GM23338 (cell line): ENCODE measurements around the gene HNF1B. TPM values are rescaled to one million over a fixed set of nuclear protein-coding genes. Genes with fewer than 3 reads are reported as not detected.

Experiments used
- ATAC-seq: fragments of 200-7000 bp; cut with Tn5 transposase; 3 replicates; pipeline ENCODE4 v1.9.1; 2020
- DNase-seq: peaks from one replicate; pipeline ENCODE4 v3.0.0-alpha.2; 2015; ENCODE audit warnings: low spot score
- H2AFZ ChIP-seq: fragments of 200-600 bp; sonication (generic); 2 replicates; pipeline ENCODE4 v1.8.0; 2016; ENCODE audit warnings: antibody characterized with exemption, mild to moderate bottlenecking, moderate library complexity
- H3F3A ChIP-seq: fragments of 200-600 bp; sonication (generic); replicated peaks from 2 replicates; pipeline ENCODE4 v1.8.0; 2017; ENCODE audit warnings: antibody characterized with exemption, mixed run types, low read depth
- H3K27ac ChIP-seq: fragments of 200-600 bp; sonication (generic); 2 replicates; pipeline ENCODE4 v1.6.1; 2016; ENCODE audit warnings: low read depth
- H3K27me3 ChIP-seq: fragments of 200-600 bp; sonication (generic); 2 replicates; pipeline ENCODE4 v1.8.0; 2016; ENCODE audit warnings: mild to moderate bottlenecking, mixed run types, moderate library complexity; ENCODE audit not compliant: insufficient read depth
- H3K36me3 ChIP-seq: fragments of 200-600 bp; sonication (generic); 2 replicates; pipeline ENCODE4 v1.8.0; 2016; ENCODE audit warnings: mild to moderate bottlenecking; ENCODE audit not compliant: insufficient read depth
- H3K4me1 ChIP-seq: fragments of 200-600 bp; sonication (generic); 2 replicates; pipeline ENCODE4 v1.8.0; 2016; ENCODE audit warnings: mild to moderate bottlenecking, moderate library complexity; ENCODE audit not compliant: insufficient read depth
- H3K4me2 ChIP-seq: fragments of 200-600 bp; sonication (generic); 2 replicates; pipeline ENCODE4 v1.7.1; 2017; ENCODE audit warnings: mixed run types
- H3K4me3 ChIP-seq: fragments of 200-600 bp; sonication (generic); 2 replicates; pipeline ENCODE4 v1.6.1; 2016; ENCODE audit warnings: mixed run types
- H3K79me2 ChIP-seq: fragments of 200-600 bp; sonication (generic); replicated peaks from 2 replicates; pipeline ENCODE4 v1.8.0; 2017; ENCODE audit warnings: mild to moderate bottlenecking; ENCODE audit not compliant: insufficient read depth
- H3K9me2 ChIP-seq: fragments of 200-600 bp; sonication (generic); 2 replicates; pipeline ENCODE4 v1.8.0; 2017; ENCODE audit not compliant: insufficient read depth
- H4K20me1 ChIP-seq: fragments of 200-600 bp; sonication (generic); replicated peaks from 2 replicates; pipeline ENCODE4 v1.8.0; 2017; ENCODE audit warnings: mild to moderate bottlenecking; ENCODE audit not compliant: insufficient read depth
- H3K27ac Mint-ChIP-seq: 2 replicates; pipeline ENCODE4 v1.8.0; 2020; ENCODE audit warnings: inconsistent platforms, mild to moderate bottlenecking, moderate library complexity, mixed read lengths
- H3K27me3 Mint-ChIP-seq: 3 replicates; pipeline ENCODE4 v1.8.0; 2022; ENCODE audit warnings: low read depth, mild to moderate bottlenecking, moderate library complexity, mixed read lengths, inconsistent platforms; ENCODE audit not compliant: insufficient read depth, poor library complexity
- H3K36me3 Mint-ChIP-seq: 3 replicates; pipeline ENCODE4 v1.8.0; 2021; ENCODE audit warnings: low read depth, mild to moderate bottlenecking, inconsistent platforms, moderate library complexity, mixed read lengths
- H3K4me1 Mint-ChIP-seq: 3 replicates; pipeline ENCODE4 v1.8.0; 2020; ENCODE audit warnings: mild to moderate bottlenecking, inconsistent platforms, mixed read lengths
- H3K4me3 Mint-ChIP-seq: 3 replicates; pipeline ENCODE4 v1.8.0; 2021; ENCODE audit warnings: moderate library complexity, mild to moderate bottlenecking, inconsistent platforms, mixed read lengths
- H3K9me3 Mint-ChIP-seq: 3 replicates; pipeline ENCODE4 v1.8.0; 2020; ENCODE audit warnings: moderate library complexity, mild to moderate bottlenecking, inconsistent platforms, mixed read lengths
- CREB1 ChIP-seq: fragments of 250-450 bp; sonication (Bioruptor Pico); IDR thresholded peaks from 2 replicates; pipeline ENCODE4 v1.5.0; 2020; ENCODE audit warnings: low read depth, mild to moderate bottlenecking, moderate library complexity
- EZH2 ChIP-seq: fragments of 200-600 bp; sonication (generic); IDR thresholded peaks from one replicate; pipeline ENCODE4 v1.8.0; 2017; ENCODE audit warnings: antibody characterized with exemption, mild to moderate bottlenecking, low read depth; ENCODE audit not compliant: unreplicated experiment
- EZH2phosphoT487 ChIP-seq: fragments of 200-600 bp; sonication (generic); IDR thresholded peaks from one replicate; pipeline ENCODE4 v1.8.1; 2018; ENCODE audit warnings: antibody characterized with exemption; ENCODE audit not compliant: unreplicated experiment
- JUNB ChIP-seq: IDR thresholded peaks from one replicate; pipeline ENCODE4 v1.6.1; 2016; ENCODE audit warnings: antibody characterized with exemption; ENCODE audit not compliant: unreplicated experiment
- NANOG ChIP-seq: IDR thresholded peaks from 2 replicates; pipeline ENCODE4 v1.6.1; 2016; ENCODE audit warnings: antibody characterized with exemption, borderline replicate concordance
- POLR2AphosphoS5 ChIP-seq: IDR thresholded peaks from 2 replicates; pipeline ENCODE4 v1.6.1; 2016; ENCODE audit warnings: antibody characterized with exemption, low read depth
- STAT1 ChIP-seq: IDR thresholded peaks from one replicate; pipeline ENCODE4 v1.6.1; 2016; ENCODE audit warnings: antibody characterized with exemption; ENCODE audit not compliant: unreplicated experiment
- ZNF114 ChIP-seq: fragments of 250-450 bp; sonication (Bioruptor Pico); IDR thresholded peaks from 2 replicates; pipeline ENCODE4 v1.5.0; 2020; ENCODE audit warnings: mild to moderate bottlenecking, moderate library complexity
- ZNF331 ChIP-seq: fragments of 250-450 bp; sonication (Bioruptor Pico); IDR thresholded peaks from 2 replicates; pipeline ENCODE4 v1.5.0; 2020; ENCODE audit warnings: low read depth, mild to moderate bottlenecking, moderate library complexity
- ZNF462 ChIP-seq: fragments of 250-450 bp; sonication (Bioruptor Pico); IDR thresholded peaks from 2 replicates; pipeline ENCODE4 v1.5.0; 2020; ENCODE audit warnings: mild to moderate bottlenecking, moderate library complexity
- polyA plus RNA-seq: library from polyadenylated mRNA; unstranded; fragments of >200 nt; fragmentation: Nextera tagmentation; extraction: Ambion mirVana; gene quantifications from 2 replicates; pipeline ENCODE4 v1.2.1, GENCODE V29; 2016
- total RNA-seq: library from RNA; depleted of rRNA; stranded (reverse); fragments of >200 nt; shearing (Covaris generic); gene quantifications from 2 replicates; pipeline ENCODE4 v1.2.3, GENCODE V29; 2014
- TF ChIP-seq, protein P1 (sequence below): IDR thresholded peaks from 2 replicates; pipeline ENCODE4 v1.6.1; 2016; ENCODE audit warnings: antibody characterized with exemption
- TF ChIP-seq, protein P2 (sequence below), 2 experiments: fragments of 200-600 bp in 1 of 2; sonication (generic) in 1 of 2; conservative IDR thresholded peaks; 2 replicates each; pipeline versions ENCODE4 v1.5.1 to v1.6.1; 2016 to 2017; ENCODE audit warnings: antibody characterized with exemption in 2 of 2, low read depth in 2 of 2, mild to moderate bottlenecking in 2 of 2, moderate library complexity in 1 of 2
- TF ChIP-seq, protein P3 (sequence below): IDR thresholded peaks from one replicate; pipeline ENCODE4 v1.6.1; 2018; ENCODE audit warnings: antibody characterized with exemption; ENCODE audit not compliant: unreplicated experiment

The HNF1B gene
- total and polyA plus RNA-seq, 2 experiments from 2014 or later, result 0.07 to 0.19 TPM

DNA sequence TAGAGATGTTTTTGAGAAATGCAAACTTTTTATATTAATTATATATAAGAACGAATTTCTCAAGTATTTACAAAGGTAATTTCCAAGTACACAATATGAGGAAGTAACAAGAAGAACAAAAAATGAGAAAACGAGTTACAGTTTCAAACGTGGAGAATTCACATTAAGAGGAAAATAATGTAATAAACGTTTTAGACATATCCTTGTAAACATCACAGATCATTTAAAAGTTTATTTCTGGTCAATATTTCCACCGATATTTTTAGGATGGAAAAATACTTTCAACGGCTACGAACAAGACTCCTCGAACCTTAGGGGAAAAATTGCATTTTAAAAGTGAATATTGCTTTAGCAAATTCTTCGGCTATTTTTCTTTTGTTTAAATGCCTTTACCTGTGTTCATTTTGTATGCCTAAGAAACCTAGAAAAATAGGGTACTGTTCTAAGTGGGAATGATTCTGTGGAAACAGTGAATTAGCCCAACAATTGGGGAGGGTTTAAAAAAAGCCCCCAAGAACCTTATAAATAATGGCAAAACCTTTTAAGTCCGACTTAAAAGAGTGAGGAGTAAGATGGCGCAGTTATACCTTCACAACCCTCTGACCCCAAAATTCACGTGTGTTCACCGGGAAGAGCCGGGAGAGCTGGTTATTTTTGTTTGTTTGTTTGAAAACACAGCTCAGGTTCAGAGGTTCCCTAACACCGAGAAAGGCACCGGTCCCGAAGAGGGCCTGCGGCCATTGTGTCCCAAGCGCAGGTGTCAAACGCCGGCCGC lies 3.3 kb downstream of the HNF1B start:
- H2AFZ ChIP-seq, result peak overlapping the region; percentile 92
- H4K20me1 ChIP-seq, result 0 out of 2 replicates have a peak, but pooled peaks cover 6% of the 10 kb centered on the region
- TF ChIP-seq ZNF462 (no peak), JUNB (no peak), STAT1 (no peak), NANOG (no peak), EZH2phosphoT487 (no peak), CREB1 (no peak), ZNF331 (CRISPR knock-in tag) (no peak), POLR2AphosphoS5 (no peak), EZH2 (no peak), ZNF114 (no peak)
- TF ChIP-seq, protein P1, sequence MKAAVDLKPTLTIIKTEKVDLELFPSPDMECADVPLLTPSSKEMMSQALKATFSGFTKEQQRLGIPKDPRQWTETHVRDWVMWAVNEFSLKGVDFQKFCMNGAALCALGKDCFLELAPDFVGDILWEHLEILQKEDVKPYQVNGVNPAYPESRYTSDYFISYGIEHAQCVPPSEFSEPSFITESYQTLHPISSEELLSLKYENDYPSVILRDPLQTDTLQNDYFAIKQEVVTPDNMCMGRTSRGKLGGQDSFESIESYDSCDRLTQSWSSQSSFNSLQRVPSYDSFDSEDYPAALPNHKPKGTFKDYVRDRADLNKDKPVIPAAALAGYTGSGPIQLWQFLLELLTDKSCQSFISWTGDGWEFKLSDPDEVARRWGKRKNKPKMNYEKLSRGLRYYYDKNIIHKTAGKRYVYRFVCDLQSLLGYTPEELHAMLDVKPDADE, result no peak
- TF ChIP-seq, protein P2, sequence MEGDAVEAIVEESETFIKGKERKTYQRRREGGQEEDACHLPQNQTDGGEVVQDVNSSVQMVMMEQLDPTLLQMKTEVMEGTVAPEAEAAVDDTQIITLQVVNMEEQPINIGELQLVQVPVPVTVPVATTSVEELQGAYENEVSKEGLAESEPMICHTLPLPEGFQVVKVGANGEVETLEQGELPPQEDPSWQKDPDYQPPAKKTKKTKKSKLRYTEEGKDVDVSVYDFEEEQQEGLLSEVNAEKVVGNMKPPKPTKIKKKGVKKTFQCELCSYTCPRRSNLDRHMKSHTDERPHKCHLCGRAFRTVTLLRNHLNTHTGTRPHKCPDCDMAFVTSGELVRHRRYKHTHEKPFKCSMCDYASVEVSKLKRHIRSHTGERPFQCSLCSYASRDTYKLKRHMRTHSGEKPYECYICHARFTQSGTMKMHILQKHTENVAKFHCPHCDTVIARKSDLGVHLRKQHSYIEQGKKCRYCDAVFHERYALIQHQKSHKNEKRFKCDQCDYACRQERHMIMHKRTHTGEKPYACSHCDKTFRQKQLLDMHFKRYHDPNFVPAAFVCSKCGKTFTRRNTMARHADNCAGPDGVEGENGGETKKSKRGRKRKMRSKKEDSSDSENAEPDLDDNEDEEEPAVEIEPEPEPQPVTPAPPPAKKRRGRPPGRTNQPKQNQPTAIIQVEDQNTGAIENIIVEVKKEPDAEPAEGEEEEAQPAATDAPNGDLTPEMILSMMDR (conservative IDR thresholded peaks at IDR 0.05; ENCODE audit: low read depth in 2 of 2), result no peak
- TF ChIP-seq, protein P3, sequence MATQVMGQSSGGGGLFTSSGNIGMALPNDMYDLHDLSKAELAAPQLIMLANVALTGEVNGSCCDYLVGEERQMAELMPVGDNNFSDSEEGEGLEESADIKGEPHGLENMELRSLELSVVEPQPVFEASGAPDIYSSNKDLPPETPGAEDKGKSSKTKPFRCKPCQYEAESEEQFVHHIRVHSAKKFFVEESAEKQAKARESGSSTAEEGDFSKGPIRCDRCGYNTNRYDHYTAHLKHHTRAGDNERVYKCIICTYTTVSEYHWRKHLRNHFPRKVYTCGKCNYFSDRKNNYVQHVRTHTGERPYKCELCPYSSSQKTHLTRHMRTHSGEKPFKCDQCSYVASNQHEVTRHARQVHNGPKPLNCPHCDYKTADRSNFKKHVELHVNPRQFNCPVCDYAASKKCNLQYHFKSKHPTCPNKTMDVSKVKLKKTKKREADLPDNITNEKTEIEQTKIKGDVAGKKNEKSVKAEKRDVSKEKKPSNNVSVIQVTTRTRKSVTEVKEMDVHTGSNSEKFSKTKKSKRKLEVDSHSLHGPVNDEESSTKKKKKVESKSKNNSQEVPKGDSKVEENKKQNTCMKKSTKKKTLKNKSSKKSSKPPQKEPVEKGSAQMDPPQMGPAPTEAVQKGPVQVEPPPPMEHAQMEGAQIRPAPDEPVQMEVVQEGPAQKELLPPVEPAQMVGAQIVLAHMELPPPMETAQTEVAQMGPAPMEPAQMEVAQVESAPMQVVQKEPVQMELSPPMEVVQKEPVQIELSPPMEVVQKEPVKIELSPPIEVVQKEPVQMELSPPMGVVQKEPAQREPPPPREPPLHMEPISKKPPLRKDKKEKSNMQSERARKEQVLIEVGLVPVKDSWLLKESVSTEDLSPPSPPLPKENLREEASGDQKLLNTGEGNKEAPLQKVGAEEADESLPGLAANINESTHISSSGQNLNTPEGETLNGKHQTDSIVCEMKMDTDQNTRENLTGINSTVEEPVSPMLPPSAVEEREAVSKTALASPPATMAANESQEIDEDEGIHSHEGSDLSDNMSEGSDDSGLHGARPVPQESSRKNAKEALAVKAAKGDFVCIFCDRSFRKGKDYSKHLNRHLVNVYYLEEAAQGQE, result no peak
- H3K4me2 ChIP-seq, result peak overlapping the region; percentile 94
- no peak overlapping the region for H3K27ac ChIP-seq
- Mint-ChIP-seq H3K36me3 (no peaks in the 10 kb centered on the region; the same call in 2 of the 3 replicates), H3K4me3 (peak overlapping the region; percentile 74), H3K27ac (no peak overlapping the region), H3K4me1 (peaks cover 11% of the 10 kb centered on the region), H3K9me3 (no peaks in the 10 kb centered on the region; the same call in 2 of the 3 replicates), H3K27me3 (peaks cover 92% of the 10 kb centered on the region)
- H3F3A ChIP-seq, result peaks cover 12% of the 10 kb centered on the region; the same call in 1 of the 2 replicates
- no peaks in the 10 kb centered on the region for H3K36me3 ChIP-seq
- H3K79me2 ChIP-seq, result no peaks in the 10 kb centered on the region
- peak overlapping the region; percentile 78 for H3K4me3 ChIP-seq
- ATAC-seq (peak; percentile 7), DNase-seq (no peak)
- H3K9me2 ChIP-seq, result no peaks in the 10 kb centered on the region
- peaks cover 24% of the 10 kb centered on the region for H3K4me1 ChIP-seq
- peaks cover 100% of the 10 kb centered on the region for H3K27me3 ChIP-seq
